ENCODE data around the gene KIAA1958. TPM values are rescaled to one million over a fixed set of nuclear protein-coding genes. Genes with fewer than 3 reads are reported as not detected.

The KIAA1958 gene
- total RNA-seq, 4 donors from 2014 or later: 13.1 to 17.2 (median 16.7) TPM

- Histone ChIP-seq H3K4me3 (no peak overlapping the region), H3K27ac (no peak overlapping the region), H3K36me3 (no peaks in the 10 kb centered on the region), H3K4me1 (no peaks in the 10 kb centered on the region), H3K27me3 (no peaks in the 10 kb centered on the region), H3K9me3 (no peaks in the 10 kb centered on the region)
- no peak for DNase-seq
- TF ChIP-seq POLR2A (IDR thresholded peaks at IDR 0.05): no peak
- no peak for TF ChIP-seq CTCF (IDR thresholded peaks at IDR 0.05)
Observed at GRCh38 chr9:112604790-112605189, 118.2 kb downstream of the KIAA1958 start.

- H3K27me3 ChIP-seq: no peaks in the 10 kb centered on the region
- no peaks in the 10 kb centered on the region for H3K36me3 ChIP-seq
- TF ChIP-seq CTCF (IDR thresholded peaks at IDR 0.05): no peak
- no peak for DNase-seq
- H3K27ac ChIP-seq: no peak overlapping the region
- no peak overlapping the region for H3K4me3 ChIP-seq
- H3K4me1 ChIP-seq: no peaks in the 10 kb centered on the region
- H3K9me3 ChIP-seq: no peaks in the 10 kb centered on the region
Observed at GRCh38 chr9:112605518-112605917, 118.9 kb downstream of the KIAA1958 start.

- DNase-seq: no peak
Observed at GRCh38 chr9:112605963-112606699, 119.5 kb downstream of the KIAA1958 start.

GRCh38 chr9:112608851-112609250 lies 122.2 kb downstream of the KIAA1958 start:
- Histone ChIP-seq H3K27me3 (no peaks in the 10 kb centered on the region), H3K4me1 (no peaks in the 10 kb centered on the region), H3K9me3 (no peaks in the 10 kb centered on the region), H3K4me3 (no peak overlapping the region), H3K36me3 (no peaks in the 10 kb centered on the region), H3K27ac (no peak overlapping the region)
- TF ChIP-seq CTCF (IDR thresholded peaks at IDR 0.05) (no peak), POLR2A (IDR thresholded peaks at IDR 0.05) (no peak)
- no peak for DNase-seq

More at GRCh38 chr9:112605963-112606699, 119.5 kb downstream of the KIAA1958 start:
- TF ChIP-seq CTCF (IDR thresholded peaks at IDR 0.05) (no peak), POLR2A (IDR thresholded peaks at IDR 0.05) (no peak)
- H3K4me3 ChIP-seq: no peak overlapping the region
- no peak overlapping the region for H3K27ac ChIP-seq
- H3K9me3 ChIP-seq: no peaks in the 10 kb centered on the region
- no peaks in the 10 kb centered on the region for H3K4me1 ChIP-seq
- no peaks in the 10 kb centered on the region for H3K27me3 ChIP-seq
- H3K36me3 ChIP-seq: no peaks in the 10 kb centered on the region

- Histone ChIP-seq H3K4me3 (no peak overlapping the region), H3K27ac (no peak overlapping the region), H3K9me3 (no peaks in the 10 kb centered on the region), H3K4me1 (no peaks in the 10 kb centered on the region), H3K27me3 (no peaks in the 10 kb centered on the region), H3K36me3 (peaks cover 0 to 6% (median 0%) of the 10 kb centered on the region in 3 donors)
- TF ChIP-seq POLR2A (IDR thresholded peaks at IDR 0.05) (no peak), CTCF (IDR thresholded peaks at IDR 0.05) (no peak)
- DNase-seq: no peak
Observed at GRCh38 chr9:112615584-112616266, 129.1 kb downstream of the KIAA1958 start.

Data from Peyer's patch (tissue), 4 donors.